Measurements from ENCODE around the gene CMTM7.

Gene CMTM7

GRCh38 chr3:32495609-32496008 is 104.0 kb downstream of the CMTM7 start:
- TF ChIP-seq ZNF654 (tag by site-specific recombination; IDR thresholded peaks at IDR 0.05; ENCODE audit: low read depth): no peak
- TF ChIP-seq SCRT2 (tag by site-specific recombination; IDR thresholded peaks at IDR 0.05): 0 out of 2 replicates have a peak, but pooled peaks have one; percentile 20
- TF ChIP-seq FEZF1 (tag by site-specific recombination; IDR thresholded peaks at IDR 0.05): no peak
- TF ChIP-seq KLF7 (tag by site-specific recombination; IDR thresholded peaks at IDR 0.05; ENCODE audit: borderline replicate concordance): no peak
- TF ChIP-seq HOXD13 (CRISPR knock-in tag; IDR thresholded peaks at IDR 0.05; ENCODE audit: borderline replicate concordance): no peak
- TF ChIP-seq SCRT1 (tag by site-specific recombination; IDR thresholded peaks at IDR 0.05; ENCODE audit: borderline replicate concordance): 0 out of 2 replicates have a peak, but pooled peaks have one; percentile 30
- POLR2A ChIA-PET: no interaction called here

GRCh38 chr3:32498252-32498651 is 106.6 kb downstream of the CMTM7 start:
- CTCF ChIA-PET: interaction anchor here (0.6 to 2.0 kb wide), 3 partner anchors 30 to 921 kb away, joined by 3 to 5 read pairs (median 4); no protein-coding TSS in a partner anchor

More at GRCh38 chr3:32495609-32496008, 104.0 kb downstream of the CMTM7 start:
- CTCF ChIA-PET: interaction anchor here (0.6 kb wide), 1 partner anchor 14 kb away, joined by 7 read pairs; no protein-coding TSS in a partner anchor
- H3K36me3 ChIP-seq (ENCODE audit: control insufficient read depth in 2 of 2, insufficient read depth in 1 of 2, low read length in 2 of 2): peaks cover 0 to 5% of the 10 kb centered on the region in 2 experiments; a peak in 1 of 3 replicates
- peaks cover 4% of the 10 kb centered on the region; the same call in 1 of the 2 replicates for H3K4me1 ChIP-seq (ENCODE audit: control insufficient read depth, insufficient read depth, low read length)
- no peaks in the 10 kb centered on the region for H3K9me3 ChIP-seq (ENCODE audit: control insufficient read depth, insufficient read depth, low read depth, low read length)
- no peak overlapping the region for H3K4me3 ChIP-seq (ENCODE audit: low read depth, low read length)
- no peak overlapping the region for H3K27ac ChIP-seq (ENCODE audit: extremely low read depth, low read depth, low read length)

GRCh38 chr3:32498992-32499391 is 107.3 kb downstream of the CMTM7 start:
- POLR2A ChIA-PET: no interaction called here
- Histone ChIP-seq H3K9me3 (ENCODE audit: control insufficient read depth, insufficient read depth, low read depth, low read length) (no peaks in the 10 kb centered on the region), H3K27ac (ENCODE audit: extremely low read depth, low read depth, low read length) (no peak overlapping the region), H3K36me3 (ENCODE audit: control insufficient read depth in 2 of 2, insufficient read depth in 1 of 2, low read length in 2 of 2) (no peaks in the 10 kb centered on the region), H3K4me3 (ENCODE audit: low read depth, low read length) (no peak overlapping the region), H3K4me1 (ENCODE audit: control insufficient read depth, insufficient read depth, low read length) (peaks cover 4% of the 10 kb centered on the region; the same call in 1 of the 2 replicates)
- CTCF ChIA-PET: interaction anchor here (2.0 kb wide), 1 partner anchor 31 kb away, joined by 5 read pairs; no protein-coding TSS in a partner anchor
- TF ChIP-seq ZNF777 (tag by site-specific recombination; IDR thresholded peaks at IDR 0.05; ENCODE audit: borderline replicate concordance) (no peak), PRDM4 (tag by site-specific recombination; IDR thresholded peaks at IDR 0.05) (no peak)

More at GRCh38 chr3:32498252-32498651, 106.6 kb downstream of the CMTM7 start:
- no peak overlapping the region for H3K4me3 ChIP-seq (ENCODE audit: low read depth, low read length)
- no peaks in the 10 kb centered on the region for H3K36me3 ChIP-seq (ENCODE audit: control insufficient read depth in 2 of 2, insufficient read depth in 1 of 2, low read length in 2 of 2)
- H3K4me1 ChIP-seq (ENCODE audit: control insufficient read depth, insufficient read depth, low read length): peaks cover 4% of the 10 kb centered on the region; the same call in 1 of the 2 replicates
- POLR2A ChIA-PET: interaction anchor here (0.7 kb wide), 1 partner anchor 321 kb away, joined by 3 read pairs; no protein-coding TSS in a partner anchor
- no peaks in the 10 kb centered on the region for H3K9me3 ChIP-seq (ENCODE audit: control insufficient read depth, insufficient read depth, low read depth, low read length)
- TF ChIP-seq PRDM6 (tag by site-specific recombination; IDR thresholded peaks at IDR 0.05) (peak; percentile 36), ZNF146 (tag by site-specific recombination; IDR thresholded peaks at IDR 0.05) (no peak), EGR2 (tag by site-specific recombination; IDR thresholded peaks at IDR 0.05; ENCODE audit: low read depth) (0 out of 2 replicates have a peak, but pooled peaks have one; percentile 14)
- H3K27ac ChIP-seq (ENCODE audit: extremely low read depth, low read depth, low read length): no peak overlapping the region

- CTCF ChIA-PET: interaction anchor here (0.9 kb wide), 1 partner anchor 17 kb away, joined by 3 read pairs; no protein-coding TSS in a partner anchor
- TF ChIP-seq ZNF791 (tag by site-specific recombination; IDR thresholded peaks at IDR 0.05) (no peak), PBX3 (CRISPR knock-in tag; IDR thresholded peaks at IDR 0.05) (no peak), ZNF792 (tag by site-specific recombination; IDR thresholded peaks at IDR 0.05) (no peak), ZNF23 (tag by site-specific recombination; IDR thresholded peaks at IDR 0.05; ENCODE audit: borderline replicate concordance) (no peak), ZNF660 (tag by site-specific recombination; IDR thresholded peaks at IDR 0.05) (no peak), ZBTB21 (tag by site-specific recombination; IDR thresholded peaks at IDR 0.05) (no peak), KLF17 (tag by site-specific recombination; IDR thresholded peaks at IDR 0.05) (no peak), ZNF341 (tag by site-specific recombination; IDR thresholded peaks at IDR 0.05; ENCODE audit: low read depth) (no peak), KLF10 (tag by site-specific recombination; IDR thresholded peaks at IDR 0.05) (no peak), ZNF114 (tag by site-specific recombination; IDR thresholded peaks at IDR 0.05) (no peak), ZSCAN30 (tag by site-specific recombination; IDR thresholded peaks at IDR 0.05) (no peak), KLF7 (tag by site-specific recombination; IDR thresholded peaks at IDR 0.05; ENCODE audit: borderline replicate concordance) (no peak)
These were observed 107.9 kb downstream of the CMTM7 start for GRCh38 chr3:32499585-32499984.

More at GRCh38 chr3:32499585-32499984, 107.9 kb downstream of the CMTM7 start:
- Histone ChIP-seq H3K4me3 (ENCODE audit: low read depth, low read length) (no peak overlapping the region), H3K4me1 (ENCODE audit: control insufficient read depth, insufficient read depth, low read length) (peaks cover 4% of the 10 kb centered on the region; the same call in 1 of the 2 replicates), H3K36me3 (ENCODE audit: control insufficient read depth in 2 of 2, insufficient read depth in 1 of 2, low read length in 2 of 2) (no peaks in the 10 kb centered on the region), H3K9me3 (ENCODE audit: control insufficient read depth, insufficient read depth, low read depth, low read length) (no peaks in the 10 kb centered on the region), H3K27ac (ENCODE audit: extremely low read depth, low read depth, low read length) (no peak overlapping the region)
- POLR2A ChIA-PET: no interaction called here

Data from HEK293 (cell line).